Epithelial cell of esophagus (primary cell): ENCODE measurements around the gene PAK4.

Experiments
- DNase-seq: peaks from one replicate; pipeline ENCODE4 v3.0.0; 2010; ENCODE audit warnings: low read depth
- H3K4me3 ChIP-seq: 2 replicates; pipeline ENCODE4 v1.5.1; 2011; ENCODE audit warnings: mild to moderate bottlenecking, low read length, control low read depth
- CTCF ChIP-seq: IDR thresholded peaks from 2 replicates; pipeline ENCODE4 v1.5.1; 2011; ENCODE audit warnings: low read depth, mild to moderate bottlenecking, low read length, control low read depth, inconsistent platforms; ENCODE audit not compliant: insufficient read depth; ENCODE audit errors: missing control alignments

Gene PAK4

GRCh38 chr19:39126312-39127187 lies 964 bp downstream of the PAK4 start:
- TF ChIP-seq CTCF: no peak
- DNase-seq: peak; percentile 53
- H3K4me3 ChIP-seq: peak overlapping the region; percentile 84

- TF ChIP-seq CTCF: no peak
- no peak overlapping the region for H3K4me3 ChIP-seq
- no peak for DNase-seq
These were observed 2.4 kb downstream of the PAK4 start for GRCh38 chr19:39127812-39128515.

- no peak overlapping the region for H3K4me3 ChIP-seq
- no peak for DNase-seq
- TF ChIP-seq CTCF: no peak
These were observed 3.0 kb downstream of the PAK4 start for GRCh38 chr19:39128516-39129079.

- no peak overlapping the region for H3K4me3 ChIP-seq
- no peak for DNase-seq
- no peak for TF ChIP-seq CTCF
These were observed 3.5 kb downstream of the PAK4 start for GRCh38 chr19:39129116-39129515.

GRCh38 chr19:39130337-39131254 lies 5.0 kb downstream of the PAK4 start:
- H3K4me3 ChIP-seq: no peak overlapping the region
- TF ChIP-seq CTCF: no peak
- DNase-seq: no peak

GRCh38 chr19:39131255-39131755 lies 5.7 kb downstream of the PAK4 start:
- no peak for TF ChIP-seq CTCF
- peak; percentile 53 for DNase-seq
- H3K4me3 ChIP-seq: no peak overlapping the region
